GM18868 (cell line): ENCODE data around the gene AUTS2.

Source experiments
- ATAC-seq: cut with Tn5 transposase; IDR thresholded peaks from one replicate; pipeline ENCODE4 v1.9.1; 2021; ENCODE audit warnings: mild to moderate bottlenecking, moderate library complexity; ENCODE audit not compliant: unreplicated experiment

Gene AUTS2

DNA sequence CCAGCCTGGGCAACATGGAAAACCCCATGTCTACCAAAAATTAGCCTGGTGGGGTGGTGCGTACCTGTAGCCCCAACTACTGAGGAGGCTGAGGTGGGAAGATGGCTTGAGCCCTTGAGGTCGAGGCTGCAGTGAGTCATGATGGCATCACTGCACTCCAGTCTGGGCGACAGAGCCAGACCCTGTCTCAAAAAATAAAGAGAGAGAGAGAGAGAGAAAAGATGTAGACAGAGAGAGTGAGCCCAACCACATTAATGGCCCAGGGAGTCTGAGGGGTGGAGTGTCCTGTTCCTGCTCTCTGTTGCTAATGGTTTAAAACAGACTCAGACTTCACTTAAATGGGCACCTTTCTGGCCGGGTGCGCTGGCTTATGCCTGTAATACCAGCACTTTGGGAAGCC, 1078.0 kb downstream of the AUTS2 start:
- no peak for ATAC-seq

DNA sequence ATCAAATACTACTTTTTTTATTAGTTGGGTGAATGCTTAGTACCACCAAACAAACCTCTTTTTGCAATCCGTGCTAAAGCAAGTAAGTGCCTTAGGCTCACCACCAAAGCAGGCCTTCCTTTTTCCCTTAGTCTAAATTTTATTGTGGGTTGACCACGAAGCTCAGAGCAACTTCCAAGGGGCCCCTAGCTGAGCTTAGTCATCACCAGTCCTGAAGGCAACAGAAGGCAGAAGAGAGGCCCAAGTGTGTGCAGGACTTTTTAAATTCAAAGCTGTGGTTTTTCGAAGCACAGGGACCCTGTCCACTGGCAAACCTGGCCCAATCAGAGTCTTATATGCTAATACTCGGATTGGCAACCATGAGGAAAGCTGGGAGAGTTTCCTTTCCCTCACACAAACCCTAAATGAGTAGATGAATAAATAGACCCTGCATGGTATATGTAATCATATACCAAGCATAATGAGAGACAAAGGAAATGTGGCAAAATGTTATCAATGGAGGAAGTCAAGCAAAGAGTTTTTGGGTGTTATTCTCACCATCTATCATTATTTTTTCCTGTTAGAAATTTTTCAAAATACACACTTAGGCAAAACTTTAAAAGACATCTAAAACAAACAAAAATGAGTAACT, 1080.5 kb downstream of the AUTS2 start:
- ATAC-seq: no peak

GRCh38 chr7:70679661-70680060, 1081.4 kb downstream of the AUTS2 start:
- no peak for ATAC-seq

DNA sequence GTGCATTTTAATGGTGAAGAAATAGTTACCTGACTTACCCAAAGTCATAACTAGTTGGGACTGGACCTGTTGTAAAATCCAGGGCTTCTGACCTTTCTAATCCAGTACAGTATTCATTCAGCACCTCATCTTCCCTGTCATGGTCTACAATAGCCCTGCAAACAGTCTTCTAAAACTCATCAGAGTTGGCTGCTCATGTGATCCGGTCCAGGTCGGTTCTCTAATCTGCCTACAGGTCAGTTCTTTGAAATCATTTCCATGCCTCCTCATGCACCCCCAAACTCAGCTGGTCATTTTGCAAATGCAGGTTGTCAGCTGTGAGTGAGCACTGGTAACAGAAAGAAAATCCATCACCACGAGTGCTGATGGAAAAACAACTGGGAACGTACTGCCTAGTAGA, 1082.0 kb downstream of the AUTS2 start:
- no peak for ATAC-seq

- no peak for ATAC-seq
These were observed 1082.6 kb downstream of the AUTS2 start for GRCh38 chr7:70680743-70681468.

DNA sequence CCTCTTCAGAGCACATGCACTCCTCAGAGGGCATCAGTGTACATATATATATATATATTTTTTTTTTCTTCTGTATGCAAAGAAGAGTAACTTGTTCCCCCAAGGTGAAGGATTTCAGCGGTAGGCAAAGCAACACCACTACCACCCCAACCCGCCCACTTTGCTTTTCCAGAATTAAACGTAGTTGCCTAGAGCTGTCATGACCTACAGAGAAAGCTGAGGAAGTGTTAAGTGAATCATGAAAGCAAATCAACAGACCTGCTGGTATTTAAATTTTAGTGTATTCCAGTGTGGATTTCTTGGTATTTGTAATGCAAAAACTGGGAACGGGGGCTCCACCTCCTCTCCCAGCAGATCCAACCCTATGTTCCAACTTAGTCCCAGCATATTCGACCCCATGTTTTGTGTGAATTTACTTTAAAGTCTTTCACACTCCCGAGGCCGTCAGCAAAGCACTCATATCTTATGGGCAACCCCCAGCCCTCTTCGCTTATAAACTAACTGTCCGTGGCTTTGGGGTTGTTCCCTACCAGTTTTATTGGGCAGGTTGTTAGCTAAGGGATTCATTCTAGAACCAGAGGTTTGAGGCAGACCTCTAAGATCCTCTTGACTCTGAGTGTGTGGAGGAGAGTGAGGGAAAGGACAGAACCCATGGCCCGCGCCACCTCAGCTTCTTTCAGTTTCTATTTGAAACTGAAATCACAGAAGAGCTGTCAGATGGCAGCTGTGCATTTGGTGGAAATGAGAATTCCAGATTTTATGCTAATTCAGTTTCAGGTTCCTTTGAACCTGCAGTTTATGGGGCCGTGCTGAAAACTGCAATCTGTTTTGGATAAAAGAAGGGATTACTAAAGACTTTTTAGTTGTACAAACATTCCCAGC, 1083.4 kb downstream of the AUTS2 start:
- ATAC-seq: peak; percentile 88

DNA sequence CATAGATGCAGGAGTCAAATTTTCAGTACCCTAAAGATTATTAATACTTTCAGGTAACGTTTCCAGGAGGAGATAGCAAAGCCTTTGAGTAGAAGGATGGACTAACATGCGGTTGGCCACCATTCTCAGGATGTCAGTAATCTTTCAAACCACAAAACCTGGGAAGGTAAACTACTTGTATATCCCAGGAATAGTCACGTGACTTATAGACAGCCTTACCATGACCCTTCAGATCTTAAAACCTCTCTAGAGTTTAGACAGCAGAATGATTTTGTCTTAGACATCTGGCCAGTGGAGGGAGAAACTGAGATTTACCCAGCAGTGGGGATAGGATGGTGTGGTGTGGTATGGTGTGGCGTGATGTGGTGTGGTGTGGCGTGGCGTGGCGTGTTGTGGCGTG, 1085.9 kb downstream of the AUTS2 start:
- ATAC-seq: no peak

DNA sequence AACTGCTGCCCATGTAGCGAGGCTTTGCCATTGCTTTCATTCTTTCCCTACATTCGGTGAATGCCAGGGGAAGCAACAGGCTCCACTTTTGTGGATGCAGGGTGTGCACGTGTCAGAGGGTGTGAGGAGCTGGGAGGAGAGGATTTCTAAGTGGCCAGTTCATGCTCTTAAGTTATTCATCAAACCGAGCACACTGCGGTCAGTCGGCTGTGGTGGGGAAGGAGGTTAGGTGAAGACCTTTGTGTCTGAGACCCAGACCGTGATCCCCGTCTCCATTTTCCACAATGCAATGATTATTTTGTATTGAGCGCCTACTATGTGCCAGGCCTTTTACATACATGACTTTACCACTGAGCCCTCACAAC, 1095.0 kb downstream of the AUTS2 start:
- ATAC-seq: no peak

DNA sequence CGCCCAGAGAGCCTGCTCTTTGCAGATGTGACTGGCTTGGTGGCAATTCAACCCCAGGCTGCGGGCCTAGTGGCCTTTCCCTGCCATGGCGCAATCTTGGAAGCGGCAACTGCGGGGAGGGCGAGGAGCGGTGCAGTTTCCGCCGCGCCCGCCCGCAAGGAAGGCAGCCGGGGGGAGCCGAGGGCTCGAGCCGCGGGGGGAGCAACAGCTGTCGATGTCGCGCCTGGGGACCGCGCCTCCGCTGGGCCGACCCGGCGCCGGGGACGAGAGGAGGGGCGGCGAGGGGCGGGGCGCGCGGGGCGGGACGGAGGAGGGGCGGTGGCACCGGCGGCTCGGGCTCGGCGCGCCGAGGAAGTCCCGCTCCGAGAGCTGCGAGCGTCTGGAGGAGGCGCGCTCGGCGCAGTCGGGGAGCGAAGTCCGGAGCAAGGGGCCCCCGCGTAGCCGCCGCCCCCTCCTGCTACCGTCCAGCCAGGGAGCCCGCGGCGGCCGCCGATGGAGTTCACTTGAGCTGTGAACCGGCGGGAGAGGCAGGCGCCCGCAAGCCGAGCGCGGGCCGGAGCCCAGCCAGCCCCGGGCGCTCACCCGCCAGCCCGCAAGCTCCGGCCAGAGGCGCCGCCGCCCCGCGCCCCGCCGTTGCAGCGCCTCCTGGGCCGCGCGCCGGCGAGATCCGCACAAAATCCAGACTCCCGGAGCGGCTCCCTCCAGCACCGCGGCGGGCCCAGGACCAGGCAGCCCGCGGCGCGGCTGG, 1095.6 kb downstream of the AUTS2 start:
- ATAC-seq: peak; percentile 80

GRCh38 chr7:70694434-70694970, 1096.2 kb downstream of the AUTS2 start:
- ATAC-seq: peak; percentile 35

GRCh38 chr7:70694971-70695794, 1096.9 kb downstream of the AUTS2 start:
- ATAC-seq: no peak

DNA sequence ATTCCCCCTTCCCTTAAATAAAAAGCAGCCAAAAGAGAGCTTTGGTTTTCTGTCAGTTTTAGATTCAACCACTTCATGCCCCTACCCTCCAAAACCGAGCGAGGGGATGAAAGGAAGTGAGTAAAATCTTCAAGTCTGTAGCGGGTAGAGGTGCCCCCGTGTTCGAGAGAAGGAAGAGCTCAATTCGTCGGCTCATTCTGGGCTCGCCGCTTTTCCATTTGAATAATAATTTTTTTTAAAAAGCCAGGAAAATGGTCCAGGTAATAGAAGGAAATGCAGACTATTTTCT, 1097.5 kb downstream of the AUTS2 start:
- no peak for ATAC-seq

DNA sequence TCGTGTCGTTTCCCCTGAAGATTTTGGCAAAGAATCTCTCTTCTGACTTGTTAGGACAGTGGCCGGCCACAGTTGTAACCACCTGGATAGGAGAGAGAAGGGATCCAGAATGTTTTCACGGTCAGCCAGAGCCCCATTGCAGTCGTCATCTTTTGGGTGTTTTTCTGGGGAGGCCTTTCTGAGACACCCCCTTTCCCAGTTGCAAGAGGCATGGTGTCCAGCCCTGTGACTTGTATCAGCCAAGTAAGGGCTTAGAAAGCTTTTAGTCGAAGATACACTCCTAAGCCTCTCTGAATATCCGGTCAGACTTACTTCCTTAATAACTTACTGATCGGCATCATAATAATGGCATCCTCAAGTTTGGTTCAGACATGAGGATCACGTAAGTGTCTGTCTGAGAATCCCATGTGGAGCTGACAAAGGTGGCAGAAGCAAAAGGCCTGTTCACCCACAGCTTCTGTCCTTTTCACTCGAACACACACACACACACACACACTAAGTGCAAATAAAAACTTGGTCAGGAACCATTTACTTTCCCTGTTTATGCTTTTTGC, 1098.0 kb downstream of the AUTS2 start:
- no peak for ATAC-seq

DNA sequence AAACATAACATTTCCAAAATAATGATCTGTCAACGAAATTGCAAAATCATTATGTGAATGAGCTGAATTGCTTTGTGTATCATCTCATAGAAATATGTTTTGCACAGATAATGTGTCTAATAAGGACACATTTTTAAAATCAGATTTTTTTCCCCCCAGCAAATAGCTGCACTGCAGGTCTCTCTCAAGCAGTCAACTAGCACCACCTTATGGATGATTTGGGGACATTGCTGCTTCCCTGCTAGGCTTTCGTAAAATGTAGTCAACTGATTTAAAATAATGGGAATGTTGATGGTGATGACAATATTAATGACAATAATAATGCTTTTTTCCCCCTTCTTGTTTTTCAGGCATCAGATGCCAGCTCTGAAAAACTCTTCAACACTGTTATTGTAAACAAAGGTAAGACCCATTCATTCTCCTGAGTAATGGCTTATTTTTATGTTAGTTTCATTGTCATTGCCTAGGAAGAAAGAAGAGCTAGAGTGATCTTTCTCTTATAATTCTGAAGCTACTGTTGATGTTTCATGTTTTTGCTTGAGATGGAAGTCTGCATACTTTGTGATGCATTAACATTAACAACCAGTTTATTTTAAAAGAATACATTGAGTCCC, 1100.1 kb downstream of the AUTS2 start:
- no peak for ATAC-seq

- no peak for ATAC-seq
These were observed 1101.0 kb downstream of the AUTS2 start for GRCh38 chr7:70699271-70699670.

GRCh38 chr7:70700055-70700940, 1102.0 kb downstream of the AUTS2 start:
- no peak for ATAC-seq

DNA sequence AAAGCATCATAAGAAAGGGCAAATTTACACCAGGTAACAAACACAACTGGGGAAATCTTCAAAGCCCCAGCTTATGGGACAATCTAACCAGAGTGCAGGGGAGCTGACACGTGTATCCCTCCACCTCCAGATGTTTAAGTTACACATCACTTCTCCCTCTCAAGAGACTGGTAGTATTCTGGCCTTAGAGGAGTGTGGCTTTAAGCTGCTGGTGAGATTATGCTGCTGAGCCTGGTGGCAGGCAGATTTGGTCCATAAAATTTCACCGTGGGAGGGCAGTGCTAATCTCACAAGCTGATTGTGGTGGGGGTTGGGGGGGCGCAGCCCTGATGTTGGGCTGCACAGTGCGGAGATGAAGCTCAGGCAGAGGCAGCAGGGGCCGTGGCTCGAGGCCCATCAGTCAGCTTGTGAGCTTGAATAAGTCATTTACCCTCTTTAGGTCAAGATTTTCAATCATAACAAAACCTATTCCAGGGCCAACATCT, 1102.7 kb downstream of the AUTS2 start:
- no peak for ATAC-seq

- no peak for ATAC-seq
These were observed 1103.2 kb downstream of the AUTS2 start for GRCh38 chr7:70701477-70701876.
